Neuronal stem cell (in vitro differentiated cells): ENCODE data around the gene CDH11.

Experiments used
- DNase-seq: peaks from one replicate; pipeline ENCODE4 v3.0.0-alpha.2; 2013; ENCODE audit warnings: low spot score
- H2AFZ ChIP-seq: one replicate; pipeline ENCODE4 v1.6.1; 2013; ENCODE audit warnings: mild to moderate bottlenecking, low read length, inconsistent platforms
- H2AK5ac ChIP-seq: 2 replicates; pipeline ENCODE4 v1.6.1; 2013; ENCODE audit warnings: low read depth, mild to moderate bottlenecking, inconsistent platforms, low read length, moderate library complexity, mixed read lengths
- H2BK120ac ChIP-seq: 2 replicates; pipeline ENCODE4 v1.6.1; 2013; ENCODE audit warnings: low read depth, mild to moderate bottlenecking, inconsistent platforms, low read length, moderate library complexity, mixed read lengths
- H2BK12ac ChIP-seq: one replicate; pipeline ENCODE4 v1.6.1; 2013; ENCODE audit warnings: low read length, inconsistent platforms
- H2BK15ac ChIP-seq: 2 replicates; pipeline ENCODE4 v1.6.1; 2013; ENCODE audit warnings: mild to moderate bottlenecking, low read length, inconsistent platforms, mixed read lengths
- H2BK5ac ChIP-seq: one replicate; pipeline ENCODE4 v1.6.1; 2013; ENCODE audit warnings: inconsistent platforms, mild to moderate bottlenecking, low read length, moderate library complexity
- H3K14ac ChIP-seq: one replicate; pipeline ENCODE4 v1.6.1; 2013; ENCODE audit warnings: low read length, inconsistent platforms
- H3K18ac ChIP-seq: 2 replicates; pipeline ENCODE4 v1.6.1; 2013; ENCODE audit warnings: low read length, inconsistent platforms
- H3K23ac ChIP-seq: 2 replicates; pipeline ENCODE4 v1.6.1; 2013; ENCODE audit warnings: low read depth, mild to moderate bottlenecking, mixed read lengths, low read length, inconsistent platforms; ENCODE audit not compliant: poor library complexity
- H3K27ac ChIP-seq: replicated peaks from 3 replicates; pipeline ENCODE4 v1.5.1; 2013; ENCODE audit warnings: low read length, inconsistent platforms
- H3K27me3 ChIP-seq, 3 experiments: 2 replicates each; pipeline ENCODE4 v1.6.1; 2013; ENCODE audit warnings: low read length in 3 of 3, mild to moderate bottlenecking in 2 of 3, inconsistent platforms in 1 of 3, low read depth in 1 of 3, mixed read lengths in 1 of 3, moderate library complexity in 1 of 3; ENCODE audit not compliant: control insufficient read depth in 3 of 3, insufficient read depth in 3 of 3
- H3K36me3 ChIP-seq, 2 donors: replicated peaks in 1 of 2; 2 replicates each; pipeline ENCODE4 v1.6.1; 2013; ENCODE audit warnings: low read length in 2 of 2; ENCODE audit not compliant: control insufficient read depth in 2 of 2, insufficient read depth in 2 of 2
- H3K4ac ChIP-seq: 2 replicates; pipeline ENCODE4 v1.6.1; 2013; ENCODE audit warnings: inconsistent platforms, mild to moderate bottlenecking, low read length, moderate library complexity
- H3K4me1 ChIP-seq, 2 donors: 1 replicate in 1 of 2; 2 replicates in 1 of 2; pipeline ENCODE4 v1.6.1; 2013; ENCODE audit warnings: low read length in 2 of 2, low read depth in 1 of 2; ENCODE audit not compliant: control insufficient read depth in 2 of 2, insufficient read depth in 1 of 2
- H3K4me2 ChIP-seq: one replicate; pipeline ENCODE4 v1.6.1; 2013; ENCODE audit warnings: mild to moderate bottlenecking, low read length, inconsistent platforms; ENCODE audit not compliant: insufficient read depth, poor library complexity, severe bottlenecking
- H3K4me3 ChIP-seq, 2 donors: 2 replicates each; pipeline ENCODE4 v1.5.1; 2013; ENCODE audit warnings: low read length in 2 of 2, mild to moderate bottlenecking in 2 of 2, inconsistent platforms in 1 of 2, moderate library complexity in 1 of 2
- H3K79me1 ChIP-seq: one replicate; pipeline ENCODE4 v1.6.1; 2013; ENCODE audit warnings: low read depth, mild to moderate bottlenecking, inconsistent platforms, low read length, moderate library complexity
- H3K9ac ChIP-seq: one replicate; pipeline ENCODE4 v1.6.1; 2013; ENCODE audit warnings: mild to moderate bottlenecking, low read depth, low read length, inconsistent platforms; ENCODE audit not compliant: poor library complexity
- H3K9me3 ChIP-seq, 2 donors: replicated peaks in 1 of 2; 2 replicates each; pipeline versions ENCODE3 to v1.6.1; 2013; ENCODE audit warnings: low read length in 2 of 2, mild to moderate bottlenecking in 2 of 2, inconsistent platforms in 1 of 2, low read depth in 1 of 2, mixed read lengths in 1 of 2, moderate library complexity in 1 of 2; ENCODE audit not compliant: control insufficient read depth in 2 of 2, insufficient read depth in 1 of 2
- H4K8ac ChIP-seq: one replicate; pipeline ENCODE4 v1.6.1; 2013; ENCODE audit warnings: low read depth, mild to moderate bottlenecking, inconsistent platforms, low read length, moderate library complexity
- H4K91ac ChIP-seq: one replicate; pipeline ENCODE4 v1.6.1; 2013; ENCODE audit warnings: low read length, low read depth, mild to moderate bottlenecking, inconsistent platforms; ENCODE audit not compliant: poor library complexity
- WGBS, 2 donors: extraction: QIAGEN DNeasy Blood & Tissue Kit; methylation state at CpG; one replicate each; pipeline ENCODE4 v1.1.7; 2013; ENCODE audit warnings: missing lambda C conversion rate in 2 of 2, mixed read lengths in 1 of 2; ENCODE audit not compliant: insufficient read length in 2 of 2, insufficient replicate concordance in 1 of 2; ENCODE audit errors: extremely low coverage in 2 of 2; 5-methylcytosine and 5-hydroxymethylcytosine counted together

CDH11 gene

GRCh38 chr16:64926476-64926875 is 195.4 kb downstream of the CDH11 start:
- H3K36me3 ChIP-seq: no peaks in the 10 kb centered on the region
- no peak overlapping the region for H3K23ac ChIP-seq
- no peak overlapping the region for H2BK120ac ChIP-seq
- H2BK12ac ChIP-seq: no peak overlapping the region
- H3K4me1 ChIP-seq: no peaks in the 10 kb centered on the region
- no CpG with 5 or more reads among the region's 4 CpGs for WGBS, 2 donors
- no peak overlapping the region for H4K8ac ChIP-seq
- no peak overlapping the region for H2AK5ac ChIP-seq
- H3K4ac ChIP-seq: no peak overlapping the region
- no peak overlapping the region for H3K9ac ChIP-seq
- H3K27ac ChIP-seq: no peak overlapping the region
- no peak overlapping the region for H3K14ac ChIP-seq
- no peak overlapping the region for H3K4me3 ChIP-seq
- H3K9me3 ChIP-seq: no peaks in the 10 kb centered on the region
- H3K18ac ChIP-seq: no peak overlapping the region
- H2BK5ac ChIP-seq: no peak overlapping the region
- no peak overlapping the region for H4K91ac ChIP-seq
- H3K27me3 ChIP-seq: no peaks in the 10 kb centered on the region
- H3K4me2 ChIP-seq: no peak overlapping the region
- no peaks in the 10 kb centered on the region for H3K79me1 ChIP-seq
- DNase-seq: no peak
- no peak overlapping the region for H2BK15ac ChIP-seq
- H2AFZ ChIP-seq: no peak overlapping the region

GRCh38 chr16:64925166-64925565 is 196.7 kb downstream of the CDH11 start:
- Histone ChIP-seq H3K79me1 (no peaks in the 10 kb centered on the region), H3K14ac (no peak overlapping the region), H2BK15ac (no peak overlapping the region), H2AFZ (no peak overlapping the region), H3K4me2 (no peak overlapping the region), H3K18ac (no peak overlapping the region), H2AK5ac (no peak overlapping the region), H4K8ac (no peak overlapping the region), H4K91ac (no peak overlapping the region), H3K36me3 (no peaks in the 10 kb centered on the region), H3K4ac (no peak overlapping the region), H3K27me3 (no peaks in the 10 kb centered on the region), H3K27ac (no peak overlapping the region), H3K4me1 (no peaks in the 10 kb centered on the region), H3K23ac (no peak overlapping the region), H2BK12ac (no peak overlapping the region), H2BK120ac (no peak overlapping the region), H3K4me3 (no peak overlapping the region), H3K9me3 (no peaks in the 10 kb centered on the region), H3K9ac (no peak overlapping the region), H2BK5ac (no peak overlapping the region)
- no peak for DNase-seq

- no peak overlapping the region for H2BK15ac ChIP-seq
- H3K4me3 ChIP-seq: no peak overlapping the region
- no peak for DNase-seq
- H3K4me2 ChIP-seq: no peak overlapping the region
- no peaks in the 10 kb centered on the region for H3K36me3 ChIP-seq
- H2BK5ac ChIP-seq: no peak overlapping the region
- no peak overlapping the region for H3K4ac ChIP-seq
- H2BK12ac ChIP-seq: no peak overlapping the region
- no peak overlapping the region for H3K14ac ChIP-seq
- H2AFZ ChIP-seq: no peak overlapping the region
- no peak overlapping the region for H2AK5ac ChIP-seq
- no peak overlapping the region for H3K18ac ChIP-seq
- WGBS, 2 donors: no CpG with 5 or more reads among the region's 2 CpGs
- no peak overlapping the region for H3K9ac ChIP-seq
- H3K27me3 ChIP-seq: no peaks in the 10 kb centered on the region
- H3K79me1 ChIP-seq: no peaks in the 10 kb centered on the region
- no peak overlapping the region for H4K8ac ChIP-seq
- no peak overlapping the region for H3K27ac ChIP-seq
- no peak overlapping the region for H2BK120ac ChIP-seq
- no peak overlapping the region for H4K91ac ChIP-seq
- no peak overlapping the region for H3K23ac ChIP-seq
- no peaks in the 10 kb centered on the region for H3K4me1 ChIP-seq
- no peaks in the 10 kb centered on the region for H3K9me3 ChIP-seq
Observed at GRCh38 chr16:64924086-64924485, 197.8 kb downstream of the CDH11 start.

GRCh38 chr16:64919929-64920607 is 201.8 kb downstream of the CDH11 start:
- no peak overlapping the region for H2BK120ac ChIP-seq

More at GRCh38 chr16:64919929-64920607, 201.8 kb downstream of the CDH11 start:
- DNase-seq: no peak
- no peak overlapping the region for H2BK15ac ChIP-seq
- no peak overlapping the region for H3K4me3 ChIP-seq
- H4K91ac ChIP-seq: no peak overlapping the region
- no peaks in the 10 kb centered on the region for H3K36me3 ChIP-seq
- no peaks in the 10 kb centered on the region for H3K27me3 ChIP-seq
- H2BK5ac ChIP-seq: no peak overlapping the region
- no CpG with 5 or more reads among the region's 2 CpGs for WGBS, 2 donors
- H4K8ac ChIP-seq: no peak overlapping the region
- no peak overlapping the region for H3K27ac ChIP-seq
- no peak overlapping the region for H3K18ac ChIP-seq
- no peak overlapping the region for H3K14ac ChIP-seq
- H2AK5ac ChIP-seq: no peak overlapping the region
- H2AFZ ChIP-seq: no peak overlapping the region
- no peak overlapping the region for H3K9ac ChIP-seq
- H3K9me3 ChIP-seq: no peaks in the 10 kb centered on the region
- H3K23ac ChIP-seq: no peak overlapping the region
- H2BK12ac ChIP-seq: no peak overlapping the region
- no peak overlapping the region for H3K4ac ChIP-seq
- H3K79me1 ChIP-seq: no peaks in the 10 kb centered on the region
- H3K4me2 ChIP-seq: no peak overlapping the region
- H3K4me1 ChIP-seq: no peaks in the 10 kb centered on the region
